HepG2 (cell line): ENCODE data around the gene PAX4. TPM values are rescaled to one million over a fixed set of nuclear protein-coding genes. Genes with fewer than 3 reads are reported as not detected.

Source experiments
- HNRNPUL1 ChIP-seq: fragments of 200-400 bp; formaldehyde crosslinking; IDR thresholded peaks from 2 replicates; pipeline ENCODE4 v1.6.1; 2017; ENCODE audit warnings: low read depth, mild to moderate bottlenecking, low read length, moderate library complexity
- ISL2 ChIP-seq: sonication (generic); formaldehyde crosslinking; IDR thresholded peaks from 2 replicates; pipeline ENCODE4 v1.5.0; 2020; ENCODE audit warnings: missing genetic modification reagents
- MAFK ChIP-seq, 2 experiments: IDR thresholded peaks in 1 of 2; conservative IDR thresholded peaks in 1 of 2; 2 replicates each; pipeline ENCODE4 v1.6.1; 2011; ENCODE audit warnings: improper control_type of control experiment in 2 of 2, low read length in 2 of 2
- MZF1 ChIP-seq: sonication (generic); formaldehyde crosslinking; IDR thresholded peaks from 2 replicates; pipeline ENCODE4 v1.8.1; 2023; ENCODE audit warnings: mild to moderate bottlenecking, missing genetic modification reagents, borderline replicate concordance
- NFE2L2 ChIP-seq: fragments of 150-350 bp; IDR thresholded peaks from 2 replicates; pipeline ENCODE4 v1.6.1; 2014; ENCODE audit warnings: low read length
- TOE1 ChIP-seq: sonication (generic); formaldehyde crosslinking; IDR thresholded peaks from 2 replicates; pipeline ENCODE4 v1.4.0; 2020; ENCODE audit warnings: mild to moderate bottlenecking, missing genetic modification reagents
- ZBTB3 ChIP-seq: sonication (generic); formaldehyde crosslinking; IDR thresholded peaks from 2 replicates; pipeline ENCODE4 v1.4.0; 2020; ENCODE audit warnings: low read depth, mild to moderate bottlenecking, moderate library complexity, missing genetic modification reagents, borderline replicate concordance
- ZNF12 ChIP-seq: sonication (generic); formaldehyde crosslinking; IDR thresholded peaks from 2 replicates; pipeline ENCODE4 v1.5.0; 2020; ENCODE audit warnings: missing genetic modification reagents
- ZNF607 ChIP-seq: sonication (generic); formaldehyde crosslinking; IDR thresholded peaks from 2 replicates; pipeline ENCODE4 v1.5.1; 2020; ENCODE audit warnings: missing genetic modification reagents, mild to moderate bottlenecking, borderline replicate concordance
- ZNF616 ChIP-seq: sonication (generic); formaldehyde crosslinking; IDR thresholded peaks from 2 replicates; pipeline ENCODE4 v1.5.0; 2020; ENCODE audit warnings: low read depth, mild to moderate bottlenecking, missing genetic modification reagents
- ZNF7 ChIP-seq: IDR thresholded peaks from 2 replicates; pipeline ENCODE4 v1.6.1; 2016; ENCODE audit warnings: missing biosample characterization, missing genetic modification reagents
- polyA plus RNA-seq, 8 experiments: library from polyadenylated mRNA; depleted of rRNA in 3 of 8; stranded (reverse) in 7 of 8; unstranded in 1 of 8; fragments of >200 nt; fragmentation: Illumina TruSeq in 4 of 8; extraction: Trizol in 4 of 8; gene quantifications; 2 replicates each; pipeline versions ENCODE4 v1.2.1 to v1.2.3, GENCODE V29; 2011 to 2016; ENCODE audit warnings: low read depth in 4 of 8, missing spikeins in 1 of 8, mixed read lengths in 1 of 8; ENCODE audit not compliant: insufficient read depth in 1 of 8
- total RNA-seq, 5 experiments: library from RNA; depleted of rRNA; stranded (reverse); fragments of >200 nt; fragmentation: Illumina TruSeq; extraction: Trizol; gene quantifications; 2 replicates each; pipeline ENCODE4 v1.2.3, GENCODE V29; 2016; ENCODE audit warnings: low read depth in 1 of 5
- TF ChIP-seq, protein P1 (sequence below): sonication (generic); formaldehyde crosslinking; IDR thresholded peaks from one replicate; pipeline ENCODE4 v1.5.1; 2020; ENCODE audit warnings: mild to moderate bottlenecking, missing genetic modification reagents; ENCODE audit errors: not compliant biosample characterization
- TF ChIP-seq, protein P2 (sequence below): sonication (generic); formaldehyde crosslinking; IDR thresholded peaks from 2 replicates; pipeline ENCODE4 v1.4.0; 2020; ENCODE audit warnings: mild to moderate bottlenecking, missing genetic modification reagents
- TF ChIP-seq, protein P3 (sequence below): sonication (generic); formaldehyde crosslinking; IDR thresholded peaks from 2 replicates; pipeline ENCODE4 v1.5.0; 2020; ENCODE audit warnings: mild to moderate bottlenecking, missing genetic modification reagents, borderline replicate concordance

Gene PAX4
- total and polyA plus RNA-seq, 2 of the 13 experiments (the other 11 are each of a cell fraction or from before 2014, with no cell fraction given), result not detected

DNA sequence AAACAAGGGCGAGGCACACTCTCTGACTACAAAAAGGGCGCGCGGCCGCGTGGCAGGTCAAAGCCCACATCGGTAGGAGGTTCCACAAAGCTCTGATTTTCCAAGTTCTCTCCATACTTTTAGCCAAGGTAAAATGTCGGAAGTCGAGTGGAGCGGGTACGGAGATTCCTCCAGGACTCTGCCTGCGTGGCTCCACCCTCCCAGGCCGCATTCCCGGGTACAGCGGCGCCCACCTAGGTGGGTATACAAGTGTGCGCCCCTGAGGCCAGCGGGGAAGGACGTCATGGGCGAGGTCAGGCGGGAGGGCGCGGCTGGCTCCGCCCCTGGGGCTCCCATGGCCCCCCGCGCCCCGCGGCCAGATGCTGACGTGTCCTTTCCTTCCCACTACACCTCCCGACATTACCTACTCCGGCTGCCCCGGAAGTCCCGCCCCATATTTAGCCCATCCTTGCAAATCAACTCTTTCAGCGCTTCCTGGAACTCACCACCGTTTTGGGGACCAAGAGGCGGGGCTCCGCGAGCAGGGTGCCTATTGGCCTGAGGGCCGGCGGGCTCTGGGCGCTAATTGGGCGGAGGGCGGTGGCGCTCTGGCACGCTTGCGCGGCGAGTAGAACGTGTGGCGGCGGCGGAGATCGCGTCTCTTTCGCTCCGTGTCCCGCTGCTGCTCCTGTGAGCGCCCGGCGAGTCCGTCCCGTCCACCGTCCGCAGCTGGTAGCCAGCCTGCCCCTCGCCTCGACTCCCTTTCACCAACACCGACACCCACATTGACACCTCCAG, 33.8 kb upstream of the PAX4 start, which contains the start of gene SND1 (continued):
- TF ChIP-seq, protein P1, sequence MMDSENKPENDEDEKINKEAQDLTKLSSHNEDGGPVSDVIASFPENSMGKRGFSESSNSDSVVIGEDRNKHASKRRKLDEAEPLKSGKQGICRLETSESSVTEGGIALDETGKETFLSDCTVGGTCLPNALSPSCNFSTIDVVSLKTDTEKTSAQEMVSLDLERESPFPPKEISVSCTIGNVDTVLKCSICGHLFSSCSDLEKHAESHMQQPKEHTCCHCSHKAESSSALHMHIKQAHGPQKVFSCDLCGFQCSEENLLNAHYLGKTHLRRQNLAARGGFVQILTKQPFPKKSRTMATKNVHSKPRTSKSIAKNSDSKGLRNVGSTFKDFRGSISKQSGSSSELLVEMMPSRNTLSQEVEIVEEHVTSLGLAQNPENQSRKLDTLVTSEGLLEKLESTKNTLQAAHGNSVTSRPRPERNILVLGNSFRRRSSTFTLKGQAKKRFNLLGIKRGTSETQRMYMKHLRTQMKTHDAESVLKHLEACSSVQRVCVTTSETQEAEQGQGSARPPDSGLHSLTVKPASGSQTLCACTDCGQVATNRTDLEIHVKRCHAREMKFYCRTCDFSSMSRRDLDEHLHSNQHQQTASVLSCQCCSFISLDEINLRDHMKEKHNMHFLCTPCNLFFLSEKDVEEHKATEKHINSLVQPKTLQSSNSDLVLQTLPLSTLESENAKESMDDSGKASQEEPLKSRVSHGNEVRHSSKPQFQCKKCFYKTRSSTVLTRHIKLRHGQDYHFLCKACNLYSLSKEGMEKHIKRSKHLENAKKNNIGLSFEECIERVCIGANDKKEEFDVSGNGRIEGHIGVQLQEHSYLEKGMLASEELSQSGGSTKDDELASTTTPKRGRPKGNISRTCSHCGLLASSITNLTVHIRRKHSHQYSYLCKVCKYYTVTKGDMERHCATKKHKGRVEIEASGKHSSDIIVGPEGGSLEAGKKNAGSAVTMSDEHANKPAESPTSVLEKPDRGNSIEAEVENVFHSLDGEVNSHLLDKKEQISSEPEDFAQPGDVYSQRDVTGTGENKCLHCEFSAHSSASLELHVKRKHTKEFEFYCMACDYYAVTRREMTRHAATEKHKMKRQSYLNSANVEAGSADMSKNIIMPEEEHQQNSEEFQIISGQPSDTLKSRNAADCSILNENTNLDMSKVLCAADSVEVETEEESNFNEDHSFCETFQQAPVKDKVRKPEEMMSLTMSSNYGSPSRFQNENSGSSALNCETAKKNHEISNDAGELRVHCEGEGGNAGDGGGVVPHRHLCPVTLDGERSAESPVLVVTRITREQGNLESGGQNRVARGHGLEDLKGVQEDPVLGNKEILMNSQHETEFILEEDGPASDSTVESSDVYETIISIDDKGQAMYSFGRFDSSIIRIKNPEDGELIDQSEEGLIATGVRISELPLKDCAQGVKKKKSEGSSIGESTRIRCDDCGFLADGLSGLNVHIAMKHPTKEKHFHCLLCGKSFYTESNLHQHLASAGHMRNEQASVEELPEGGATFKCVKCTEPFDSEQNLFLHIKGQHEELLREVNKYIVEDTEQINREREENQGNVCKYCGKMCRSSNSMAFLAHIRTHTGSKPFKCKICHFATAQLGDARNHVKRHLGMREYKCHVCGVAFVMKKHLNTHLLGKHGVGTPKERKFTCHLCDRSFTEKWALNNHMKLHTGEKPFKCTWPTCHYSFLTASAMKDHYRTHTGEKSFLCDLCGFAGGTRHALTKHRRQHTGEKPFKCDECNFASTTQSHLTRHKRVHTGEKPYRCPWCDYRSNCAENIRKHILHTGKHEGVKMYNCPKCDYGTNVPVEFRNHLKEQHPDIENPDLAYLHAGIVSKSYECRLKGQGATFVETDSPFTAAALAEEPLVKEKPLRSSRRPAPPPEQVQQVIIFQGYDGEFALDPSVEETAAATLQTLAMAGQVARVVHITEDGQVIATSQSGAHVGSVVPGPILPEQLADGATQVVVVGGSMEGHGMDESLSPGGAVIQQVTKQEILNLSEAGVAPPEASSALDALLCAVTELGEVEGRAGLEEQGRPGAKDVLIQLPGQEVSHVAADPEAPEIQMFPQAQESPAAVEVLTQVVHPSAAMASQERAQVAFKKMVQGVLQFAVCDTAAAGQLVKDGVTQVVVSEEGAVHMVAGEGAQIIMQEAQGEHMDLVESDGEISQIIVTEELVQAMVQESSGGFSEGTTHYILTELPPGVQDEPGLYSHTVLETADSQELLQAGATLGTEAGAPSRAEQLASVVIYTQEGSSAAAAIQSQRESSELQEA (CRISPR knock-in tag), result peak; percentile 67
- TF ChIP-seq ZNF12 (CRISPR knock-in tag), result no peak
- no peak for TF ChIP-seq MZF1 (CRISPR knock-in tag)
- TF ChIP-seq ZNF616, result no peak
- TF ChIP-seq HNRNPUL1, result no peak
- TF ChIP-seq MAFK (conservative IDR thresholded peaks at IDR 0.05 in 1 of 2, IDR thresholded peaks at IDR 0.05 in 1 of 2; ENCODE audit: low read length in 2 of 2), result peak; percentile 70 to 89
- no peak for TF ChIP-seq NFE2L2
- 0 out of 2 replicates have a peak, but pooled peaks have one; percentile 72 for TF ChIP-seq ZNF607 (CRISPR knock-in tag)
- no peak for TF ChIP-seq ZNF7 (CRISPR knock-in tag)
- no peak for TF ChIP-seq ZBTB3 (CRISPR knock-in tag)
- no peak for TF ChIP-seq ISL2 (CRISPR knock-in tag)
- no peak for TF ChIP-seq TOE1 (CRISPR knock-in tag)
- TF ChIP-seq, protein P2, sequence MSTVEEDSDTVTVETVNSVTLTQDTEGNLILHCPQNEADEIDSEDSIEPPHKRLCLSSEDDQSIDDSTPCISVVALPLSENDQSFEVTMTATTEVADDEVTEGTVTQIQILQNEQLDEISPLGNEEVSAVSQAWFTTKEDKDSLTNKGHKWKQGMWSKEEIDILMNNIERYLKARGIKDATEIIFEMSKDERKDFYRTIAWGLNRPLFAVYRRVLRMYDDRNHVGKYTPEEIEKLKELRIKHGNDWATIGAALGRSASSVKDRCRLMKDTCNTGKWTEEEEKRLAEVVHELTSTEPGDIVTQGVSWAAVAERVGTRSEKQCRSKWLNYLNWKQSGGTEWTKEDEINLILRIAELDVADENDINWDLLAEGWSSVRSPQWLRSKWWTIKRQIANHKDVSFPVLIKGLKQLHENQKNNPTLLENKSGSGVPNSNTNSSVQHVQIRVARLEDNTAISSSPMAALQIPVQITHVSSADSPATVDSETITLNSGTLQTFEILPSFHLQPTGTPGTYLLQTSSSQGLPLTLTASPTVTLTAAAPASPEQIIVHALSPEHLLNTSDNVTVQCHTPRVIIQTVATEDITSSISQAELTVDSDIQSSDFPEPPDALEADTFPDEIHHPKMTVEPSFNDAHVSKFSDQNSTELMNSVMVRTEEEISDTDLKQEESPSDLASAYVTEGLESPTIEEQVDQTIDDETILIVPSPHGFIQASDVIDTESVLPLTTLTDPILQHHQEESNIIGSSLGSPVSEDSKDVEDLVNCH, result no peak
- TF ChIP-seq, protein P3, sequence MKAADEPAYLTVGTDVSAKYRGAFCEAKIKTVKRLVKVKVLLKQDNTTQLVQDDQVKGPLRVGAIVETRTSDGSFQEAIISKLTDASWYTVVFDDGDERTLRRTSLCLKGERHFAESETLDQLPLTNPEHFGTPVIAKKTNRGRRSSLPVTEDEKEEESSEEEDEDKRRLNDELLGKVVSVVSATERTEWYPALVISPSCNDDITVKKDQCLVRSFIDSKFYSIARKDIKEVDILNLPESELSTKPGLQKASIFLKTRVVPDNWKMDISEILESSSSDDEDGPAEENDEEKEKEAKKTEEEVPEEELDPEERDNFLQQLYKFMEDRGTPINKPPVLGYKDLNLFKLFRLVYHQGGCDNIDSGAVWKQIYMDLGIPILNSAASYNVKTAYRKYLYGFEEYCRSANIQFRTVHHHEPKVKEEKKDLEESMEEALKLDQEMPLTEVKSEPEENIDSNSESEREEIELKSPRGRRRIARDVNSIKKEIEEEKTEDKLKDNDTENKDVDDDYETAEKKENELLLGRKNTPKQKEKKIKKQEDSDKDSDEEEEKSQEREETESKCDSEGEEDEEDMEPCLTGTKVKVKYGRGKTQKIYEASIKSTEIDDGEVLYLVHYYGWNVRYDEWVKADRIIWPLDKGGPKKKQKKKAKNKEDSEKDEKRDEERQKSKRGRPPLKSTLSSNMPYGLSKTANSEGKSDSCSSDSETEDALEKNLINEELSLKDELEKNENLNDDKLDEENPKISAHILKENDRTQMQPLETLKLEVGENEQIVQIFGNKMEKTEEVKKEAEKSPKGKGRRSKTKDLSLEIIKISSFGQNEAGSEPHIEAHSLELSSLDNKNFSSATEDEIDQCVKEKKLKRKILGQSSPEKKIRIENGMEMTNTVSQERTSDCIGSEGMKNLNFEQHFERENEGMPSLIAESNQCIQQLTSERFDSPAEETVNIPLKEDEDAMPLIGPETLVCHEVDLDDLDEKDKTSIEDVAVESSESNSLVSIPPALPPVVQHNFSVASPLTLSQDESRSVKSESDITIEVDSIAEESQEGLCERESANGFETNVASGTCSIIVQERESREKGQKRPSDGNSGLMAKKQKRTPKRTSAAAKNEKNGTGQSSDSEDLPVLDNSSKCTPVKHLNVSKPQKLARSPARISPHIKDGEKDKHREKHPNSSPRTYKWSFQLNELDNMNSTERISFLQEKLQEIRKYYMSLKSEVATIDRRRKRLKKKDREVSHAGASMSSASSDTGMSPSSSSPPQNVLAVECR, result peak; percentile 98; the same call in 1 of the 2 replicates
